Activated CD4-positive, alpha-beta memory T cell treated with anti-CD3 and anti-CD28 coated beads, Interleukin-2, amount 10 ng/mL, durations not matched to agents 7 days and 5 days (primary cell): ENCODE data around the gene ASPDH. TPM values are rescaled to one million over a fixed set of nuclear protein-coding genes. Genes with fewer than 3 reads are reported as not detected.

Experiments used
- CTCF ChIA-PET: fragments of 350-600 bp; sonication (Branson Sonifier 250); formaldehyde crosslinking; loops from one replicate; lab custom pipeline; 2021; ENCODE audit warnings: antibody characterized with exemption, inconsistent platforms; lab: Charles Lee
- POLR2A ChIA-PET: fragments of 350-600 bp; sonication (Branson Sonifier 250); formaldehyde crosslinking; loops from one replicate; lab custom pipeline; 2021; ENCODE audit warnings: antibody characterized with exemption; lab: Charles Lee
- DNase-seq: peaks from one replicate; pipeline ENCODE4 v3.0.0-alpha.2; 2020
- H3K27ac Mint-ChIP-seq: one replicate; pipeline ENCODE4 v1.8.0; 2021; ENCODE audit warnings: mild to moderate bottlenecking, mixed read lengths
- H3K27me3 Mint-ChIP-seq: one replicate; pipeline ENCODE4 v1.8.0; 2021; ENCODE audit warnings: mixed read lengths
- H3K36me3 Mint-ChIP-seq: one replicate; pipeline ENCODE4 v1.8.0; 2021; ENCODE audit warnings: low read depth, mixed read lengths
- H3K4me1 Mint-ChIP-seq: one replicate; pipeline ENCODE4 v1.8.0; 2021; ENCODE audit warnings: mixed read lengths
- H3K4me3 Mint-ChIP-seq: one replicate; pipeline ENCODE4 v1.8.0; 2021; ENCODE audit warnings: mild to moderate bottlenecking, mixed read lengths
- H3K9me3 Mint-ChIP-seq: one replicate; pipeline ENCODE4 v1.8.0; 2021; ENCODE audit warnings: mixed read lengths
- total RNA-seq, 2 experiments: library from RNA; stranded (reverse); gene quantifications; one replicate each; pipeline ENCODE4 v1.2.3, GENCODE V29; 2021

The ASPDH gene
- total RNA-seq, 2 experiments from 2014 or later = not detected

GRCh38 chr19:50482271-50482855 is 31.4 kb downstream of the ASPDH start:
- CTCF ChIA-PET = no interaction called here
- peaks cover 12% of the 10 kb centered on the region for H3K4me1 Mint-ChIP-seq
- no peak for DNase-seq
- H3K4me3 Mint-ChIP-seq = no peak overlapping the region
- peaks cover 44% of the 10 kb centered on the region for H3K36me3 Mint-ChIP-seq
- peaks cover 10% of the 10 kb centered on the region for H3K9me3 Mint-ChIP-seq
- POLR2A ChIA-PET = no interaction called here
- no peaks in the 10 kb centered on the region for H3K27me3 Mint-ChIP-seq
- no peak overlapping the region for H3K27ac Mint-ChIP-seq

GRCh38 chr19:50481351-50482149 is 32.2 kb downstream of the ASPDH start:
- Mint-ChIP-seq H3K4me1 (peaks cover 17% of the 10 kb centered on the region), H3K4me3 (no peak overlapping the region), H3K27ac (no peak overlapping the region), H3K9me3 (peaks cover 8% of the 10 kb centered on the region), H3K36me3 (peaks cover 45% of the 10 kb centered on the region), H3K27me3 (no peaks in the 10 kb centered on the region)
- ChIA-PET CTCF (no interaction called here), POLR2A (no interaction called here)
- no peak for DNase-seq

DNA sequence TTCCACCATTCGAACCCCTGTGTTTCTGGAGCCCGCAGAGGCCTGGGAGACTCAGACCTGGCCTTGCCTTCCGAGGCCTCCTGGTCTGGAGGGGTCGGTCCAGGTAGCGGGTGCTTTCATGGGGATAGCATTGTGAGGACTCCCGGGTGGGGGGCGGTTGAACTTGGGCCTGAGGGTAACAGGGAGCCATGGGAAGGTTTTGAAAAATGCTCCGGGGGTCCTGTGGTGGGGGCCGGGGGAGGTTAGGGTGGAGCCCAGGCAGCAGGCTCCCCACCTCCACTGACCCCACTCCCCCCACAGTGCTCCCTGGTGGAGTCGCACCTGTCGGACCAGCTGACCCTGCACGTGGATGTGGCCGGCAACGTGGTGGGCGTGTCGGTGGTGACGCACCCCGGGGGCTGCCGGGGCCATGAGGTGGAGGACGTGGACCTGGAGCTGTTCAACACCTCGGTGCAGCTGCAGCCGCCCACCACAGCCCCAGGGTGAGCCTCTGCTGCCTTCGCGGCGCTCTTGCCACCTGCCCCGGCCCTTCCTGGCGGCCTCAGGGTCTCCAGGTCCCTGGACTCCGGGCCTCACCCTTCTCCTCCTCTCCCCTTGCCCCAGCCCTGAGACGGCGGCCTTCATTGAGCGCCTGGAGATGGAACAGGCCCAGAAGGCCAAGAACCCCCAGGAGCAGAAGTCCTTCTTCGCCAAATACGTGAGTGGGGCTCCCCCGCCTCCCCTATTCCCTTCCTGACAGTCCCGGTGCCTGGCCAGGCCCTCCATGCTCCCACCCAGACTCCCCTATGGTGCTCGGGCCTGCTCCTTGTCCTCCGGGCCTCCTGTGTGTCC is 33.2 kb downstream of the ASPDH start:
- no peak for DNase-seq
- Mint-ChIP-seq H3K4me1 (peaks cover 20% of the 10 kb centered on the region), H3K27me3 (no peaks in the 10 kb centered on the region), H3K9me3 (peaks cover 2% of the 10 kb centered on the region), H3K36me3 (peaks cover 42% of the 10 kb centered on the region), H3K27ac (no peak overlapping the region), H3K4me3 (no peak overlapping the region)
- ChIA-PET POLR2A (no interaction called here), CTCF (no interaction called here)

DNA sequence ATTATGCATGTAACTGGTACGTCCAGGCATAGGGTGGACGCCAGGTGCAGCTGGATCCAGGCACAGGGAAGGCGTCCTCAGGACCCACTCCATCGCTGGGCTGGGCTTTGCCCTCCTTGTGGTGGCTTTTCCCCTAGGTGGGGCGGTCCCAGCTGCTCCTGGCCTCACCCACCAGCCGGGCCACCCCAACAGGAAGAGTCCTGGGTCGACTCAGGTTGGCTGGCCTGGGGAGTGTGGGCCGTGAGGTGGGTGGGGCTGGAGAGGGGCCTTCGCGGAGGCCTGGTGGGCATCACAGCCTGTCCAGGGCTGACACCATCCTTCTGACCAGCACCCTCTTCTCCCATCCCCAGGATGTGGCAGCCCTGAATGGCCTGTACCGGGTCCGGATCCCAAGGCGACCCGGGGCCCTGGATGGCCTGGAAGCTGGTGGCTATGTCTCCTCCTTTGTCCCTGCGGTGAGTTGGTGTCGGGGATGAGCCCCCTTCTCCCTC is 33.9 kb downstream of the ASPDH start:
- CTCF ChIA-PET = interaction anchor here (0.6 to 1.7 kb wide), 2 partner anchors 123 to 232 kb away, joined by 5 to 7 read pairs; no protein-coding TSS in a partner anchor
- H3K4me1 Mint-ChIP-seq = peaks cover 23% of the 10 kb centered on the region
- POLR2A ChIA-PET = interaction anchor here (2.3 kb wide), 1 partner anchor 31 kb away, joined by 9 read pairs; the partner anchor contains the start of gene JOSD2

DNA sequence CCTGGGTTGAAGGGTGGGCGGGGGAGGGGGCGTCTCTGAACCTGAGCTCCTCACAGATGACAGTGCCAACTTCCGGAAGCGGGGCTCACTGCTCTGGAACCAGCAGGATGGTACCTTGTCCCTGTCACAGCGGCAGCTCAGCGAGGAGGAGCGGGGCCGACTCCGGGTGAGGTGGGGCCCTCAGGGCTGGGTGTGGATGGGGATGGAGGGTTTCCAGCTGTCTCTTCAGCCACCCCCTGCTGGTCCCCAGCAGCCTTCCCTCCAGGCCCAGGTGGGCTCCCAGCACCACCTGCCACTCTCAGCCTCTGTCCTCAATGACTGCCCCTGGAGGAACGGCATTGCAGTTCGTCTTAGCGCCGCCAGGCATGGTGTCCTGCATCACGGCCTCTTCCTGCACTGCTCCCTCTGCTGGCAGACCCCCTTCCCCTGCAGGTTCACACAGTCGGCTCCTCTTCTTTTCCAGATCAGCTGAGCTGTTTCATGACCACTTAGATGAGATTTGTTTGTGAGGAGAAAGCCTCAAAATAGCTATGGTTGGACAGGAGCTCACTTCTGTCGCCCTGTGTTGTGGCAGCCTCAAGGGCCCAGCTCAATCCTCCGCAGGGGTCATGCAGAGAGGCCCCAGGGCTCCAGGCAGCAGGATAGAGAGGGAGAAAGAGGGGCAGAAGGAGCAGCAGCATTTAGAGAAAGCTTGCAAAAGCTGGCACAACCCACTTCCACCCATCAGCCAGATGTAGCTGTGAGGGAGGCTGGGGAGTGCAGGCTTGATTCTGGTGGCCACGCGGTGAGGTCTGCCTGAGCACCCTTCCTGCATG is 34.6 kb downstream of the ASPDH start:
- H3K9me3 Mint-ChIP-seq = no peaks in the 10 kb centered on the region
- ChIA-PET POLR2A (interaction anchor here (0.7 to 2.3 kb wide), 2 partner anchors 32 to 122 kb away, joined by 3 to 9 read pairs; partner anchors contain the start of gene JOSD2), CTCF (interaction anchor here (0.6 to 1.7 kb wide), 2 partner anchors 122 to 231 kb away, joined by 5 to 7 read pairs; no protein-coding TSS in a partner anchor)
- DNase-seq = no peak
- H3K27ac Mint-ChIP-seq = no peak overlapping the region
- H3K27me3 Mint-ChIP-seq = no peaks in the 10 kb centered on the region
- no peak overlapping the region for H3K4me3 Mint-ChIP-seq
- H3K4me1 Mint-ChIP-seq = peaks cover 23% of the 10 kb centered on the region
- peaks cover 34% of the 10 kb centered on the region for H3K36me3 Mint-ChIP-seq

More for the DNA sequence above, 33.9 kb downstream of the ASPDH start:
- Mint-ChIP-seq H3K9me3 (no peaks in the 10 kb centered on the region), H3K27me3 (no peaks in the 10 kb centered on the region), H3K36me3 (peaks cover 35% of the 10 kb centered on the region), H3K4me3 (no peak overlapping the region), H3K27ac (no peak overlapping the region)
- no peak for DNase-seq

DNA sequence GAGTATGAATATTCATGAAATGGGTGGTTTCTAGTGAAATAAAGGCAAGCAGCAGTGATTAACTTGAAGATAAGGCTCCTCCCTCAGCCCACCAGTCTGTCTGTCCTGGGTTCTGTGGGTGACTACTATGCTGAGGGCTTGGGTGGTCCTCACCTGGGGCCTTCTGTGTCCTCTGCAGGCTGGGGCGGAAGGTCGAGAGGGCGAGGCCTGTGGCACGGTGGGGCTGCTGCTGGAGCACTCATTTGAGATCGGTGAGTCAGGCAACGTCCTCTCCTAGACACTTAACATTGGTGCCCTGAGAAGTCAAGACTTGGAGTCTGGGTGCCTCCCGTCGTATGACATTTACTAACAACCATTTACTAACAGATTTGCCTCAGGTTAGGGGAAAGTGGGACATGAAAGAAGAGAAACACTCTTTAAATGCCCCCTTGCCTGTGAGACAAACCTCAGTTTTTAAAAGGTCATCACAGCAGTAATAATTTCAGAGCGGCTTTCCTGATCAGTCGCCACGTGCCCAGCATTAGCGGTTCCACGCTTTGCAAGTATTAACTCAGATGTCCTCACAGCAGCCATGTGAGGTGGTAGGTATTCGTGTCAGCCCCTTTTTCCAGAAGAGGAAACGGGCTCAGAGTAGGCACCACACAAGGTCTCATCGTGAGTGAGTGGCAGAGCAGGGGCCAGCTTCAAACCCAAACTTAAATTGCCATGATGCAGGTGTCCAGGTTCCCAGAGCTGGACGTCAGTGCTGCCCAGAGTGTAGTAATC is 35.8 kb downstream of the ASPDH start:
- Mint-ChIP-seq H3K27me3 (no peaks in the 10 kb centered on the region), H3K4me3 (peak overlapping the region; percentile 98), H3K27ac (peak overlapping the region; percentile 89), H3K36me3 (peaks cover 30% of the 10 kb centered on the region), H3K9me3 (no peaks in the 10 kb centered on the region), H3K4me1 (peaks cover 23% of the 10 kb centered on the region)
- no peak for DNase-seq
- CTCF ChIA-PET = interaction anchor here (1.7 kb wide), 1 partner anchor 121 kb away, joined by 7 read pairs; no protein-coding TSS in a partner anchor
- POLR2A ChIA-PET = interaction anchor here (1.2 to 2.3 kb wide), 2 partner anchors 33 kb away, joined by 4 to 9 read pairs; partner anchors contain the start of gene JOSD2

DNA sequence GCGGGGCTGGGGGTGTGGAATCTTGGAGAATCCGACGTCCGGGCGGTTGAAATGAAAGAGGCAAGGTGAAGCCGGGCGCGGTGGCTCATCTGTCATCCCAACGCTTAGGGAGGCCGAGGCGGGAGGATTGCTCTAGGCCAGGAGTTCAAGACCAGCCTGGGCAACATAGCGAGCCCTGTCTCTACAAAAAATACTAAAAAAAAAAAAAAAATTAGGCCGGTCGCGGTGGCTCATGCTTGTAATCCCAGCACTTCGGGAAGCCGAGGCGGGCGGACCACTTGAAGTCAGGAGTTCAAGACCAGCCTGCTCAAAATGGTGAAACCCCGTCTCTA is 36.8 kb downstream of the ASPDH start:
- ChIA-PET POLR2A (interaction anchor here (1.2 kb wide), 1 partner anchor 34 kb away, joined by 4 read pairs; the partner anchor contains the start of gene JOSD2), CTCF (no interaction called here)
- H3K9me3 Mint-ChIP-seq = no peaks in the 10 kb centered on the region

GRCh38 chr19:50476224-50476906 is 37.3 kb downstream of the ASPDH start, which contains the start of the genes EMC10 and GARIN5A:
Gene EMC10, plus strand, starts transcription at chr19:50476507. Its CDS starts 38 bp downstream, at chr19:50476545.
Gene GARIN5A, minus strand, starts transcription at chr19:50476848. Its CDS starts 460 bp downstream, at chr19:50476388.
- Mint-ChIP-seq H3K4me3 (peak within 1 kb of the TSS; percentile 98), H3K4me1 (peaks cover 23% of the 10 kb centered on the region), H3K9me3 (no peaks in the 10 kb centered on the region), H3K27ac (peak within 1 kb of the TSS; percentile 89), H3K36me3 (peaks cover 29% of the 10 kb centered on the region), H3K27me3 (no peaks in the 10 kb centered on the region)
- ChIA-PET CTCF (no interaction called here), POLR2A (interaction anchor here (1.2 kb wide), 1 partner anchor 35 kb away, joined by 4 read pairs; the partner anchor contains the start of gene JOSD2)
- peak; percentile 95 for DNase-seq

More for the DNA sequence above, 36.8 kb downstream of the ASPDH start:
- Mint-ChIP-seq H3K4me3 (peak overlapping the region; percentile 98), H3K27ac (peak overlapping the region; percentile 89), H3K27me3 (no peaks in the 10 kb centered on the region), H3K36me3 (peaks cover 30% of the 10 kb centered on the region), H3K4me1 (peaks cover 23% of the 10 kb centered on the region)
- DNase-seq = no peak

GRCh38 chr19:50475736-50476223 is 37.9 kb downstream of the ASPDH start:
- ChIA-PET CTCF (no interaction called here), POLR2A (interaction anchor here (0.6 to 1.1 kb wide), 2 partner anchors 11 to 36 kb away, joined by 3 read pairs; partner anchors contain the start of gene JOSD2)
- Mint-ChIP-seq H3K4me3 (peak overlapping the region; percentile 98), H3K36me3 (peaks cover 23% of the 10 kb centered on the region), H3K27me3 (no peaks in the 10 kb centered on the region), H3K9me3 (no peaks in the 10 kb centered on the region), H3K27ac (peak overlapping the region; percentile 89), H3K4me1 (peaks cover 23% of the 10 kb centered on the region)
- DNase-seq = no peak

- Mint-ChIP-seq H3K9me3 (no peaks in the 10 kb centered on the region), H3K4me3 (peak overlapping the region; percentile 63), H3K4me1 (peaks cover 23% of the 10 kb centered on the region), H3K27ac (no peak overlapping the region), H3K27me3 (no peaks in the 10 kb centered on the region), H3K36me3 (peaks cover 21% of the 10 kb centered on the region)
- no peak for DNase-seq
- POLR2A ChIA-PET = interaction anchor here (0.6 to 1.1 kb wide), 2 partner anchors 12 to 37 kb away, joined by 3 read pairs; partner anchors contain the start of gene JOSD2
- CTCF ChIA-PET = interaction anchor here (2.1 kb wide), 1 partner anchor 14 kb away, joined by 8 read pairs; no protein-coding TSS in a partner anchor
These were observed 38.6 kb downstream of the ASPDH start for GRCh38 chr19:50475101-50475568.
